PFSK-1 (cell line): ENCODE measurements around the gene BMERB1.

Experiments
- FOXP2 ChIP-seq: optimal IDR thresholded peaks from 2 replicates; pipeline ENCODE3; 2011; ENCODE audit warnings: borderline replicate concordance, control low read depth, inconsistent platforms; ENCODE audit not compliant: insufficient read depth; ENCODE audit errors: extremely low read length, extremely low read depth
- POLR2AphosphoS5 ChIP-seq: IDR thresholded peaks from 2 replicates; pipeline ENCODE4 v1.6.1; 2012; ENCODE audit warnings: low read depth, mild to moderate bottlenecking, control low read depth, low read length, moderate library complexity
- REST ChIP-seq, 2 experiments: IDR thresholded peaks; 2 replicates each; pipeline versions ENCODE4 v1.6.1 to v1.8.0; 2011 to 2012; ENCODE audit warnings: low read depth in 2 of 2, low read length in 2 of 2, control low read depth in 1 of 2, inconsistent platforms in 1 of 2, mild to moderate bottlenecking in 1 of 2, moderate library complexity in 1 of 2; ENCODE audit not compliant: insufficient read depth in 1 of 2
- SIN3A ChIP-seq: IDR thresholded peaks from 2 replicates; pipeline ENCODE4 v1.6.1; 2012; ENCODE audit warnings: mild to moderate bottlenecking, low read length, moderate library complexity, borderline replicate concordance; ENCODE audit not compliant: insufficient read depth
- TAF1 ChIP-seq: IDR thresholded peaks from 2 replicates; pipeline ENCODE4 v1.6.1; 2012; ENCODE audit warnings: low read length, control low read depth, borderline replicate concordance; ENCODE audit not compliant: insufficient read depth

Gene BMERB1

GRCh38 chr16:15509051-15509592 is 74.7 kb downstream of the BMERB1 start:
- TF ChIP-seq TAF1 = no peak
- TF ChIP-seq POLR2AphosphoS5 = no peak
- no peak for TF ChIP-seq FOXP2
- TF ChIP-seq REST (IDR thresholded peaks at IDR 0.05; ENCODE audit: insufficient read depth in 1 of 2, low read depth in 2 of 2, low read length in 2 of 2) = no peak
- no peak for TF ChIP-seq SIN3A

GRCh38 chr16:15509593-15510535 is 75.5 kb downstream of the BMERB1 start:
- TF ChIP-seq POLR2AphosphoS5 (no peak), REST (IDR thresholded peaks at IDR 0.05; ENCODE audit: insufficient read depth in 1 of 2, low read depth in 2 of 2, low read length in 2 of 2) (no peak), FOXP2 (no peak), SIN3A (no peak), TAF1 (no peak)

- TF ChIP-seq TAF1 (no peak), FOXP2 (no peak), SIN3A (no peak), POLR2AphosphoS5 (no peak), REST (IDR thresholded peaks at IDR 0.05; ENCODE audit: insufficient read depth in 1 of 2, low read depth in 2 of 2, low read length in 2 of 2) (no peak)
These were observed 76.6 kb downstream of the BMERB1 start for GRCh38 chr16:15510992-15511391.

- no peak for TF ChIP-seq REST (IDR thresholded peaks at IDR 0.05; ENCODE audit: insufficient read depth in 1 of 2, low read depth in 2 of 2, low read length in 2 of 2)
These were observed 77.5 kb downstream of the BMERB1 start for GRCh38 chr16:15511759-15512487.
